Colonic mucosa (tissue), 4 donors: ENCODE data around the gene PRPS1L1. TPM values are rescaled to one million over a fixed set of nuclear protein-coding genes. Genes with fewer than 3 reads are reported as not detected.

ENCODE experiments used
- DNase-seq: peaks from one replicate; pipeline ENCODE4 v3.0.0-alpha.2; 2020
- H3K27ac ChIP-seq: fragments of 200-600 bp; one replicate; pipeline ENCODE4 v1.8.0; 2021
- H3K27me3 ChIP-seq: fragments of 200-600 bp; one replicate; pipeline ENCODE4 v1.8.0; 2021
- H3K36me3 ChIP-seq: fragments of 200-600 bp; one replicate; pipeline ENCODE4 v1.8.0; 2021
- H3K4me1 ChIP-seq: fragments of 200-600 bp; one replicate; pipeline ENCODE4 v1.8.0; 2021; ENCODE audit warnings: mild to moderate bottlenecking
- H3K4me3 ChIP-seq: fragments of 200-600 bp; one replicate; pipeline ENCODE4 v1.8.0; 2021
- H3K9ac ChIP-seq, 2 donors: one replicate each; pipeline ENCODE4 v1.7.0; 2013; ENCODE audit warnings: control low read depth in 2 of 2, low read depth in 2 of 2, low read length in 2 of 2
- H3K9me3 ChIP-seq: fragments of 200-600 bp; one replicate; pipeline ENCODE4 v1.8.0; 2021
- intact Hi-C: fragments of 100-400 bp; cut with DNase I; formaldehyde crosslinking; loops from one replicate; pipeline ENCODE4 v1.14.1; 2022
- total RNA-seq, 2 donors: library from RNA; stranded (reverse); fragmentation: NEBNext Ultra II Directional in 1 of 2; extraction: Animal tissue kit (Norgen Biotek cat#: 25700) in 1 of 2; gene quantifications; one replicate each; pipeline ENCODE4 v1.2.1, GENCODE V29; 2021
- TF ChIP-seq, protein P1 (sequence below): fragments of 200-600 bp; IDR thresholded peaks from one replicate; pipeline ENCODE4 v1.8.0; 2022; ENCODE audit warnings: antibody characterized with exemption, mild to moderate bottlenecking
- donor health status: healthy.
- donor health status: DM: no; HTN: no; CAD: no.
- donor health status: DM: no; HTN: no; CAD: no.

Gene PRPS1L1
- total RNA-seq, 2 donors from 2014 or later, result not detected

- no peak for DNase-seq
- Histone ChIP-seq H3K36me3 (no peaks in the 10 kb centered on the region), H3K4me3 (no peak overlapping the region), H3K9me3 (no peaks in the 10 kb centered on the region), H3K27ac (no peak overlapping the region), H3K4me1 (no peaks in the 10 kb centered on the region), H3K9ac (no peak overlapping the region), H3K27me3 (no peaks in the 10 kb centered on the region)
- intact Hi-C loops, result no loop called here
- TF ChIP-seq, protein P1, sequence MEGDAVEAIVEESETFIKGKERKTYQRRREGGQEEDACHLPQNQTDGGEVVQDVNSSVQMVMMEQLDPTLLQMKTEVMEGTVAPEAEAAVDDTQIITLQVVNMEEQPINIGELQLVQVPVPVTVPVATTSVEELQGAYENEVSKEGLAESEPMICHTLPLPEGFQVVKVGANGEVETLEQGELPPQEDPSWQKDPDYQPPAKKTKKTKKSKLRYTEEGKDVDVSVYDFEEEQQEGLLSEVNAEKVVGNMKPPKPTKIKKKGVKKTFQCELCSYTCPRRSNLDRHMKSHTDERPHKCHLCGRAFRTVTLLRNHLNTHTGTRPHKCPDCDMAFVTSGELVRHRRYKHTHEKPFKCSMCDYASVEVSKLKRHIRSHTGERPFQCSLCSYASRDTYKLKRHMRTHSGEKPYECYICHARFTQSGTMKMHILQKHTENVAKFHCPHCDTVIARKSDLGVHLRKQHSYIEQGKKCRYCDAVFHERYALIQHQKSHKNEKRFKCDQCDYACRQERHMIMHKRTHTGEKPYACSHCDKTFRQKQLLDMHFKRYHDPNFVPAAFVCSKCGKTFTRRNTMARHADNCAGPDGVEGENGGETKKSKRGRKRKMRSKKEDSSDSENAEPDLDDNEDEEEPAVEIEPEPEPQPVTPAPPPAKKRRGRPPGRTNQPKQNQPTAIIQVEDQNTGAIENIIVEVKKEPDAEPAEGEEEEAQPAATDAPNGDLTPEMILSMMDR, result no peak
Measured at GRCh38 chr7:18045171-18045570, 17.5 kb upstream of the PRPS1L1 start.

GRCh38 chr7:18041191-18041590 lies 13.5 kb upstream of the PRPS1L1 start:
- Histone ChIP-seq H3K9ac (no peak overlapping the region), H3K27ac (no peak overlapping the region)

DNA sequence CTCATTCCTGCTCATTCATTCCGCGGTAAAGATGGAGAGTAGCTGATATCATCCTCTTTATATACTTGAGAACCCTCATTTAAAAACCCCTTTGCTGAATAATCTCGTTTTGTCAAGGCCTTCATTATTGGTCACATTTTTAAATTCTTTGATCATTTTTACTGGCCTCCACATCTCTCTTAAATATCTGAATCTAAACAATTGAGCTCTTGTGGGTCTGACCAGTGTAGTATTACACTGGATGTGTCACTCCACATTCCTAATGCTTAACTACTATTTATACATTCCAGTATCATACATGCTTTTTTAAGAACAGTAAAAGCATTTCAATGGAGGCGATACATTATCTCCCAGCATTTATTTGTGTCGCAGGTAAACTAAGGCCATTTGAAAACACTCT lies 12.6 kb upstream of the PRPS1L1 start:
- TF ChIP-seq, protein P1, result no peak
- no peak overlapping the region for H3K9ac ChIP-seq
- no peak for DNase-seq
- H3K27ac ChIP-seq, result no peak overlapping the region
- H3K27me3 ChIP-seq, result no peaks in the 10 kb centered on the region
- H3K36me3 ChIP-seq, result no peaks in the 10 kb centered on the region
- intact Hi-C loops, result no loop called here
- no peaks in the 10 kb centered on the region for H3K4me1 ChIP-seq
- H3K4me3 ChIP-seq, result no peak overlapping the region
- no peaks in the 10 kb centered on the region for H3K9me3 ChIP-seq

More at GRCh38 chr7:18041191-18041590, 13.5 kb upstream of the PRPS1L1 start:
- TF ChIP-seq, protein P1, result no peak
- no peaks in the 10 kb centered on the region for H3K36me3 ChIP-seq
- H3K27me3 ChIP-seq, result no peaks in the 10 kb centered on the region
- DNase-seq, result no peak
- intact Hi-C loops, result no loop called here
- no peaks in the 10 kb centered on the region for H3K9me3 ChIP-seq
- H3K4me3 ChIP-seq, result no peak overlapping the region
- no peaks in the 10 kb centered on the region for H3K4me1 ChIP-seq

DNA sequence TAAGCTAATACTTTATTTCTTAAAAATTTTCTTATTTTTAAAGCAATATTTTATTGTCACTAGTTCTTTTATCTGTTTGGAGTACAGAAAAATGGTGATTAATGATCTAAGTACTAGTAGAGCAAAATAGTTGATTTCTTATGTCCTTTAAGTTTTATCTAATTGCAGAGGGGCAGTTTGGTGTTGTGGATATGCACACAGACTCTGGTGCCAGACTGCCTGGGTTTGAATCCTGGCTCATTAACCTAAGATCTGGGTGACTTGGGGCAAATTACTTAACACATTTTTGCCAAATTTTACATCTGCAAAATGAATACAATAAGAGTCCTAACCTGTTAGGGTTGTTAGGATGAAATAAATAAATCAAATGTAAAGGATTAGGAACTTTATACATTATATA lies 10.7 kb upstream of the PRPS1L1 start:
- H3K9ac ChIP-seq, result no peak overlapping the region
- intact Hi-C loops, result no loop called here
- H3K4me1 ChIP-seq, result no peaks in the 10 kb centered on the region
- no peaks in the 10 kb centered on the region for H3K36me3 ChIP-seq
- H3K27me3 ChIP-seq, result no peaks in the 10 kb centered on the region
- H3K4me3 ChIP-seq, result no peak overlapping the region
- no peaks in the 10 kb centered on the region for H3K9me3 ChIP-seq
- no peak for DNase-seq
- TF ChIP-seq, protein P1, result no peak
- H3K27ac ChIP-seq, result no peak overlapping the region

DNA sequence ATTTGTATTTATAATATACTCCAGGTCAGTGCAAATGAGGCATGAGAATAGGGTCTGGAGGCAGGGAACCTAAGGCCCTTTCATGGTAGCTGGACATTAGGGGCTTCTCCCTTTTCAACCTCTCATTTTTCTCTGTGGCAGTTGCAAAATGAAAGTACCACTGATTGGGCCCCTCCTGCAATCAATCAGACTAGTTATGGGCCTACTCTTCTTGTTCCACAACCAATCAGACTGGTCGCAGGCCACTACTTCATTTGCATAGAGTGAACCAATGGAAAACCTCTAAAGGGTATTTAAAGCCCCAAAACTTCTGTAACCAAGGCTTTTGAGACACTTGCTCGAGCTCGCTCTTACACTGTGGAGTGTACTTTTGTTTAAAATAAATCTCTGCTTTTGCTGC lies 10.0 kb upstream of the PRPS1L1 start:
- H3K27ac ChIP-seq, result no peak overlapping the region
- DNase-seq, result no peak
- no peaks in the 10 kb centered on the region for H3K9me3 ChIP-seq
- TF ChIP-seq, protein P1, result no peak
- intact Hi-C loops, result no loop called here
- no peak overlapping the region for H3K4me3 ChIP-seq
- H3K36me3 ChIP-seq, result no peaks in the 10 kb centered on the region
- H3K27me3 ChIP-seq, result no peaks in the 10 kb centered on the region
- no peaks in the 10 kb centered on the region for H3K4me1 ChIP-seq
- H3K9ac ChIP-seq, result no peak overlapping the region

DNA sequence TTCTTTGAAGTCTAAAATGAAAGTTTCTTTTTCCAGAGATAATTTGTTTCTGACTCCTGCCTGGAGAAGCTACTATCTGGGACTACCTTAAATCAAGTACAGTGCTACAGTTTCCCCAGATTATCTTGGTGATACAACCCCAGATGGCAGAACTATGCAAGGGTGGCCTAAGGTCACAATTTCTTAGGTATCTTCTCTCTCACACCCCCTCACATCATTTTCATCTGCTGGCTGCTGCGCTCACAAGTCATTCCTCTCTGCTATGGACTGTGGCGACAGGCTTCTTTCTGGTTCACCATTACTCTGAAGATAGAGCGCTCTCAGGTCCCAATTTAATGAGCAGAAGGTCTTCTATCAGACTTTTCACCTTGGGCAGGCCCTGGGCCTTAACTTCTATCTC lies 9.1 kb upstream of the PRPS1L1 start:
- H3K9me3 ChIP-seq, result no peaks in the 10 kb centered on the region

More for the DNA sequence above, 9.1 kb upstream of the PRPS1L1 start:
- Histone ChIP-seq H3K27me3 (no peaks in the 10 kb centered on the region), H3K36me3 (no peaks in the 10 kb centered on the region), H3K9ac (no peak overlapping the region), H3K27ac (no peak overlapping the region), H3K4me3 (no peak overlapping the region), H3K4me1 (no peaks in the 10 kb centered on the region)
- TF ChIP-seq, protein P1, result no peak
- intact Hi-C loops, result no loop called here
- no peak for DNase-seq
